DMS53 treated with DMSO at 0.1 percent for 48 hours (cell line): Measurements from ENCODE around the gene SPOCK1.

Experiments used
- DNase-seq: peaks from one replicate; lab custom pipeline; 2025; ENCODE audit not compliant: unreplicated experiment; lab: John Stamatoyannopoulos, UW

Gene SPOCK1

DNA sequence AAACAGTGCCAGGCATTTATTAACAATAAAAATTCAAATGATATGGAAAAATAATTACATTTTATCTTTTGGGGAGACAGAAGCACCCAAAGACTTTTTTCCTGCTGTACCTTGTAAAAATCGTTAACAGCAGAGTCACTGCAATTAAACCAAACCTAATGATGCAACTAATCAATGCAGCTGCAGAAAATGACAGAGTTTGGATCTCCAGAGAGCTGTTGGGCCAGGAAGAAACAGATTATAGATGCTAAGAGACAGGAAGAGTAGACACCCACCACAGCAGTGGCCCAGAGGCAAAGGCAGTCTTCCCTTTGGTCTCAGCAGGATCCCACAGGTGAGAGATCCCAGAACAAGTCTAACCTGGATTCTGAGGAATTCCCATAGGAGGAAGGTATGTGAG is 53.0 kb downstream of the SPOCK1 start:
- no peak for DNase-seq

DNA sequence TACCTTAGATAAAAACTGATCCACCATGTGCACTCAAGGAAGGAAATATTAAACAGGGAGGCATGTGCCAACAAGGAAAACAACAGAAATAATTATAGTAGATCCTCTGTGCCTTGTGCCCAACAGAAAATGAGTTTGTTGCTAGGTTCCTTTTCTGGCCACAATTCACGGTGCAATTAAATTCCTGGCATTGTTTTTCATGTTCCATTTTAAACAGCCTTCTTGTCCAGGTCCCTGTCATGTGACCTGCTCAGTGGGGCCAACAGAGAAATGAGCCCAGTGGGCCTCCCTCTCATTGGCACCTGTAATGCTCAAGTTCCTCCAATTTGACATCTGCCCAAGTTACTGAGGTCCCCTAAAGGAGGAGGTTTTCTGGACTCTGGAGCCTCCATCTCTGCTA is 56.5 kb downstream of the SPOCK1 start:
- no peak for DNase-seq

DNA sequence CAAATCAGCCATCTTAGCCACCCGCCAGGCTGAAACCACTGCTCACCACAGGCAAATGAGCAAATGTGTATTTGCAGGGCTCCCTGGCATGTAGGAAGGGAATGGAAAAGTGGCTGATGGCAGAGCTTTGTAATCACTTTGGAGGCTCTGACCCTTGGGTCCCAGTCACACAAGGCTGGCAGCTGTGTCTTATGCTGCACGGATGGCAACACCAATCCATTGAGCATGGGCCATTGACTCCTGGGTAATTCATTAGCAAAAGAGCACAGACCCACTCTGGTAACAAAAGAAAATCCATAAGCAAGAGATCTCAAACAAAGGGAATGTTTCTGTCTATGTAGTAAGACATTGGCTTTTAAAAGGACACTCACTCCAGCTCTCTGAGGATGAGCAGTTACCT is 57.6 kb downstream of the SPOCK1 start:
- no peak for DNase-seq

DNA sequence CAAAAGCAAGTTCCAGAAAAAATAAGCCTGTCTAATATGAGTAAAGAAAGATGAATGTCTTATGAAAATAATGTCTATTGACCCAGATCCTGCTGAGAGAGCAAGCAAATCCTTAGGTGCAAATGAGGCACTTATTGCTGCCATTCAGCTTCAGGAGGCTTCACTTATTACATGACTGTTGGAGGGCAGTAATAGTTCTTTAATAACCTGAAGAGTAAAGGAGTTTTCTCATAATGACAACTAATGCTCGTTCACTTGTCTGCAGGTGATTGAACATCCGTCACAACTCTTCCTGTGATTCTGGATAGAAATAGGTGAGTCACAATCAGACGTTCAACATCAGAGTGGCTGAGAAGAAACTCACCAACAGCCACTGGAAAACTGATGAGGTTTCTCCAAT is 58.3 kb downstream of the SPOCK1 start:
- DNase-seq = no peak

DNA sequence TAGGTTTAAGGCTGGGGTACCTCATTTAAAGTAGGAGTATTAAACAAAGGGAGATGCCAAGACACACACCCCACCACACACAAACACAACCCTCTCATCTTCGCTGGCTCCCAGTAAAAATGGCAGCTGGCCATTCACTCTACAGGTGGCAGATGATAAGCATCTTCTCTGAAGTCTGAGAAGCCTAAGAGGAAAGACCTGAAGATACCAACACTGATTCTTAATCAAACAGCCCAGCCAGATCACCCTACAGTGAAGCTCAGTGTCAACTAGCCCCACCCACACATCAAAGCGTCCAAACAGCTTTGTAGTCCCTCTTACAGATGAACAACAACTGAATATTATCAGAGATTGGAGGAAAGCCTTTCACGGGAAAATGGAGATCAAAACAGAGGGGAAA is 59.5 kb downstream of the SPOCK1 start:
- DNase-seq = no peak

DNA sequence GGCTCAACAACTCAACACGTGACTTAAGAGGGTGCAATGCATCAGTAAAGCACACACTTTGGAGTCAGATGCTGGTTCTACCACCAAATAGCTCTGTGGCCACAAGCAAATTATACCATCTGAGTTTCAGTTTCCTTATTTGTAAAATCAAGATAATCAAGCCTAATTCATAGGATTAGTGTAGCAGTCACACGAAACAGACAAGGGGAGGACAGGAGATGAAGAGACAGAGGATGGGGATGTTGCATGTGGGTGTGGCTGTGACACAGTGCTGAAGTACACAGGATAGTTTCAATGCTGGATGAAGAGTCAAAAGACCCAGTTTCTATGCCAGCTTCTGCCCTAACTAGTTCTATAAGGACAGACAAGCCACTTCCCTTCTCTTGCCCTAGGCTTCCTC is 60.2 kb downstream of the SPOCK1 start:
- DNase-seq = no peak

DNA sequence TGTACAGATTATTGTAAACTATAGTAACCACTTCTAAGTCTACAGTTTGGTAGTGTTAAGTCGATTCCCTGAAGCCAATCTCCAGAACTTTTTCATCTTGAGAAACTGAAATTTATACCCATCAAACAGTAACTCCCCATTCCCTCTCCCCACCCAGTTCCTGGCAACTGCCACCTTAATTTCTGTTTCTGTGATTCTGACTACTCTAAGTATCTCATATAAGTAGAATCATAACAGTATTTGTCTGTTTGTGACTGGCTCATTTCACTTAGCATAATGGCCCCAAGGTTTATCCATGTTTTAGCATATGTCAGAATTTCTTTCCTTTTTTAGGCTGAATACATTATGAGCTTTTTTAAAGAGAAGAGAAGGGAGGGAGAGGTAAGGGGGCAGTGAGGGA is 61.4 kb downstream of the SPOCK1 start:
- DNase-seq = no peak

DNA sequence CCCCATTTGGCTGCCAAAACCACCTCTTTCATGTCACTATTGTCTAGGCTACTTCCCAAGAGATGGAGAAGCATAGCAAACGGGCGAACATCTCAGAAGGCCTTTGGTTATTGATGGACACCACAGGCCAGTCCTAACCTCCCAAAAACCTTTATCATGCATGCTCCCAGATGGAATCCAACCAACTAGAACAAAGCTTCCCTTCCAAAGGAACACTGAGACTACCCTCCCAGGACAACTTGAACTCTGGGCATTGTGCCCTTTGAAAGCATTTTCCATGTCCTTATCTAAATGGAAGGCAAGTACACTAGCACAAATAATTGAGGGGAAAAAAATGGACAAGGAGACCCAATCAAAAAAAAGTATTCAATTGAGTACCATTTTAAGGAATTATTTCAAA is 65.6 kb downstream of the SPOCK1 start:
- DNase-seq = no peak

DNA sequence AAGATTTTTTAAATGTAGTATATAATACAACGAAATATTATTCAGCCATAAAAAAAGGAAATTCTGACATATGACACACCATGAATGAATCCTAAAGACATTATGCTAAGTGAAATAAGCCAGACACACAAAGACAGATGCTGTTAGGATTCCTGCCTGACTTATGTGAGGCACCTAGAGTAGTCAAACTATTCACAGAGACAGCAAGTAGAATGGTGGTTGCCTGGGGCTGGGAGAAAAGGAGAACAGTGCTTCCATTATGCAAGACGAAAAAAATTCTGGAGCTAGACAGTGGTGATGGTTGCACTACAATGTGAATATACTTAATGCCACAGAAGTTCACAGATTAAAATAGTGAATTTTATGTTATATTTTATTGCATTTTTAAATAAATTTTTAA is 66.8 kb downstream of the SPOCK1 start:
- DNase-seq = no peak

DNA sequence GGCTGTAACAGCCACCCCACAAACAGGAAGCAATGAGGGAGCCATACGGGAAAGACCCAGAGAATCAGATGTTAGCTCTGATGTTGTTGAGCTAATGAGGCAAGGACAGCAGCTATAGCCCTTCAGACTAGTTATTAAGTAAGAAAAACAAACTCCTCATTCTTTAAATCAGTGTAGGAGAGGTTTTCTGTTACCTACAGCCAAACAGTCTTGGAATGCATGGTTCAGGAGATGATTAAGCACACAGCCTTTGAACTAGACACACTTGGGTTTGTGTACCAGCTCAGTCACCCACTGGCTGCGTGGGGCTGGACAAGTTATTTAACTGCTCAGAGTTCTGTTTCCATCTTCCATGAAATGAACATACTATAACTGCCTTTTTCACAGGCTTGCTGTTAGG is 68.1 kb downstream of the SPOCK1 start:
- no peak for DNase-seq

DNA sequence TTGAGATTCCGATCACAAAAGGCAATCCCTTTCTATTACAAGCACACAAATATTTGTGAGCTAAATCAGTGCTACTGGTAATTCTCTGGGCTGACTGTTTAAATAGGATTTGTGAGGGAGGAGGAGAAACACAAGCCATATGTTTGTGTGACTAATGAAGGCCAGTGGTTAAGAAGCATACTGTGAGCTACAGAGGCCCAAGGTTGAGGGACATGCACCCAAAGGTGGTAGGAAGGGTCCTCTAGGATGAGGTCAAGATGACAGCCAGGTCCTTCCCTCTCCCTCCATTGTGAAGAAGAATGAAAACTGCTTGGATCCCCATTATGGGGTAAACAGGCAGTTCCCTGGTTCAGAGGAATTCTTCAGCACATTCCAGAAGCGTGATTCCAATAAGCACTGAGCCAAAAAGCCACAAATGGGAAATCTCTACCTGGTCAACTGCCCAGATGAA is 83.9 kb downstream of the SPOCK1 start:
- no peak for DNase-seq

DNA sequence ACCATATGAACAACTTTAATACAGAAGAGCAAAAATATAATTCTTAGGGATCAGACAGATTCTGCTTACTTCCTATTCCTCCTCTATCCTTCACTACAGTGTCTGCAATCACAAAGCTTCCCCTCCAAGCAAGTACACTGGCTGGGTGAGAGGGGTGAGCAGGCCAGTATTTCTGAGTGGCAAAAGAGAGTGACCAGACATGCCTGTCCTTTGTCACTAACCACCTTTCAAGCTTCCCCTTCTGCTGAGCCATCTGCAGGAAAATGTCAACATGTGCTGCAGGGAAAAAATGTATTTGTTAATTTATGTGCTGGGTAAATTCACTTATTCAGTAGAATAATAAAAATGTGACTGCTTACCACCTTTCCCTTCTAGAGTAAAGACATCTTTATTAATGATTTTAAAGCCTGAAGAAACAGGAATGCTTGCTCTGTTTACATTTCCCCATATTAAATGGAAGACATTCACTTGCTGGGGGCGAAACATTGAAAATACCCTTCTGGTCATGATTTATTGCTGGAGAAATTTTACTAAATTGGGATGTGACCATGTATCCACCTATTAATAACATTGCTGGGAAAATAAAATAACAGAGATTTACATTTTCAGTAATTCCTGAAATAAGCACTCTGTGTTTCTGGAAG is 84.9 kb downstream of the SPOCK1 start:
- no peak for DNase-seq

DNA sequence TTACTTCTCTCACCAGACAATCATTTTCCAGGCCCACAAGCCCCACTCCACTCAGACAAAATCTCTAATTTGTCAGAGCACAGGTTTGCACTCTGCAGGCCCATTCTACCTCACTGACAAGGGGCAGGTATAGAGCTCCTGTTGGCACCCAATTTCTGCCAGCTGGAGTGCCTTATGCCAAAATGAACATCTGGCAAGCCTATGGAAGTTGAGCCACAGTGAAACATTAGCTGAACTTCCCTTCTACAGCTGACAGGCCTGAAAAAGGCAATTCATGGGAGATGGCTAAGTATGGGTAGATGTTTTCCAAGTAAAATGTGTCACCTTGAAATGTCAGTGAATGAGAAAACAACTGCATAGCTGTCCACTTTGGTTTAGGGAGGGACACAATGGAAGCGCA is 87.0 kb downstream of the SPOCK1 start:
- no peak for DNase-seq

DNA sequence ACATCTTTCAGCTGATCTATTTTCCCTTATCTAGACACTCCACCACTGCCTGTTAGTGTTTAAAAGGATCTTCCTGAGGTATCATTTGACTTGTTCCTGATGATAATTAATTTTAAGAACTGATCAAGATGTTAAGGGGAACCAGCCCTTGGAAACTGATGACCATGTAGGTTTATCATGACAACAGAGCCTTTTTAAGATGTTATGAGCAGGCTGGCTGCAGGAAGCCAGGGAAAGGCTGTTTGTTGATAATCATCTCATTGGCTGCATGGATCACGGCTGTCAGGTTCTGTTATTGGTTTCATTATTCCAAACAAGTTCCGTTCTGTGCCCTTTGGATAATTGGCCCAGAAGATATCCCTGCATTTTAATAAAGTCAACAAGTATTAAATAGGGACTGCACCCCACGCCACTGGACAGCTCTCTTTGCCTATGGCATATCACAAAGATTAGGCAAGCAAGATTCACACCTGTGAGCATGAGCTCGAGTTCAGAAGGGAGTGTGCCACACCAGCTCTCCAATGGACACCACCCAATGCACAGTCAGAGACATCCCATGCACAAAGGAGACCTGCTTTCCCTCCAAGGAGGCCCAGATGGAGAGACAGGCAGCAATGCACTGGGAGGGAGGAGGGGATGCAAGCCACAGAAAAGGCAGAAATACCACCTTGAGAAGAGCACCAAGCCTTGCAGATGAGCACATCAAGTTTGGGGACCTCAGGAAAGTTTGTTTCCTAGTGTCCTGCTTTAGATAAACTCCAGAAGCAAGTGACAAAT is 88.7 kb downstream of the SPOCK1 start:
- DNase-seq = no peak

DNA sequence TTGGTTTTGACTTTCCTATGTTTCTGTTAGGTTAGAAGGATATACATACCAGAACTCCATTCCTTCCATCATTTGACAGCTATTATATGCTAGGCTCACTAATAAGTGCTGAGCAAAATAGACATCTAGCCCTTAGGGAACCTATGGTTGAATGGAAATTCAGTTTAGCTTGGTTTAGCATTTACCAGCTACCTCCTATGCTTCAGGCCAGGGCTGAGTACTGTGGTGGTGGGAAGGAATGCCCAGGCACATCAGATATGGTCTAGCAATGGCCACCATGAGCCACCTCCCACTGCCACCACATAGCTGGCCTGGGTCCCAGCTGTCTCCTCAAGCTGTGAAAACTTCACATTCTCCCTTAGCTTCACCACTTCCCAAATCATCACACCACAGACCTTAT is 89.4 kb downstream of the SPOCK1 start:
- no peak for DNase-seq

DNA sequence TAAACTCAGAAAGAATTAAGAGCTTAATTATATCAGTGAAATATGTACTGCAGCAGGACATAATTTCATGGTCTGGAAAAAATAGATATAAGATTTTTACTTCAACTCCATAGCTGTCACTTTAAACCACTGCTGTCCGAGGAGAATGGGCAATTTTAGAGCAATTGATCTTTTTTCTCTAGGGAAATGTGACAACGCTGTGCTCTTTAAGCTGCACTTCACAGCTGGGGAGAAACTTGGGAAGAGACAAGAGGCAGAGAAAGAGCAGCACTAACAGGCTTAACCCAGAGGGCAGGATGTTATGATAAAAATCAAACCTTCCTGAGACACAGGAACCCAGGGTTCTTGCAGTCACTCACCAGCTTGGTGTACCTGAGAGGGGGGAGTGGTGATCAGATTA is 92.0 kb downstream of the SPOCK1 start:
- no peak for DNase-seq

DNA sequence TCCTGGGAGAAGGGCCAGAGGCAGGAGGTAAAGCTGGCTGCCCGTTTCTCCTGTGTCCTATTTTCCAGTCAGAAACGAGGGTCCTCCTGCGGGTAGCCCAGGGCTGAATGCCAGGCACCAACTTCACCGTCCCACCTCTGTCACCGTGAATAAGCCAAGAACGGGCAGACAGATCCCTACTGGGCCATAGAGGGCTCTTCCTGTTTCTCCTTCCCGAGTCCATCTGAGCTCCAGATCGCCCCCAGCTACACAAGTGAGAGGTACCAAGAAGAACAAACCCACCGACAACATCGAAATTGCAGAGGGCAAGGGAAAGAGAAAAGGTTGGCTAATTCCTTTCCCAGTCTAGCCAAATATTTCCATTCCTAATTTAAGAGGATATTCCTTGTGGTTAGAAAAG is 93.7 kb downstream of the SPOCK1 start:
- DNase-seq = no peak

DNA sequence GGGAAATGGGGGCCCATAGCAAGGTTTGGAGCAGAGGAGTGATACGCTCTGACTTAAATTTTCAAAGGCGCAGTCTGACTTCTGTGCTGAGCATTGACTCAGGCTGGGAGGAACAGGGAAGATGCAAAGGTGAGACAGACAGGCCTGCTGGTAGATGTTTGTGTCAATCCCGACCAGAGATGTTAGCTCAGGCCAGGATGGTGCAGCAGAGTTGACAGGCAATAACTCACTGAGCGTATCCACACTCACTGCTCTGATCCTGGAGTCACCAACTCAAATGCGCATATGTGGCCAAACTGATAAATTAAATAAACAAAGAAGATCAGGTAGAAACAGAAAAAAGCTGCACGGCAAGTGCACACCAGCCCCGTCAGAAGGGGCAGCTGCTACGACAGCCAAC is 95.3 kb downstream of the SPOCK1 start:
- DNase-seq = no peak

DNA sequence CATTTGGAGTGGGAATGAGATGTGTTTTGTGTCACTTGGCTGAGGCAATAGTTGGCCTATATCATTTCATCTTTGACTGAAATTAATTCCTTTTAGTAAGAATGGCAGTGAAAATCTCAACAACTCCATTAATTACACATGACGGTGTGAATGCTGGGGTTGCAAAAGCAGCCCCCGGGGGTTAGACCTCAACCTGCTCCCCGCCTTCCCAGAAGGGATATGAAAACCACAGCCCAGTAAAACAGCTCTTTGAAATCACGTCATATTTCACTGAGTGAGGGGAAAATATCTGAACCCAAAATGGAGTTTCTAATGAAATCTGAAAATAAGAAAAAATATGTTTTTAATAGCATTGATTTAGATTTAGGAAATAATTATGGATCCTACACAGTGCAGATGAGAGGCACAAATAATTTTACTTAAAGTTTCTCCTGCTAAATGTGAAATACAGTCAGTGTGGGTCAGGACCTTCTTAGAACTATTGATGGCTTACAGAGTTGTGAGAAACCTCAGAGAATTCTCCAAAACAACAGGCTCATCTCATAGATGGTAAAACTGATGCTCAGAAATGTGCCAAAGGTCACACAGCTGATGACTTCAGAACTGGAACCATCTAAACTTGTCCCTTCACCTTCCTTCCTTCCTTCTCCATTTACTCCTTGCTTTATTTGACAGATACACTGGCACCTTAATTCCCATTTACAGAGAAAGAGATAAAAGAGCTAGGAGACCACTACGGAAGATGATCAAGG is 96.5 kb downstream of the SPOCK1 start:
- no peak for DNase-seq

DNA sequence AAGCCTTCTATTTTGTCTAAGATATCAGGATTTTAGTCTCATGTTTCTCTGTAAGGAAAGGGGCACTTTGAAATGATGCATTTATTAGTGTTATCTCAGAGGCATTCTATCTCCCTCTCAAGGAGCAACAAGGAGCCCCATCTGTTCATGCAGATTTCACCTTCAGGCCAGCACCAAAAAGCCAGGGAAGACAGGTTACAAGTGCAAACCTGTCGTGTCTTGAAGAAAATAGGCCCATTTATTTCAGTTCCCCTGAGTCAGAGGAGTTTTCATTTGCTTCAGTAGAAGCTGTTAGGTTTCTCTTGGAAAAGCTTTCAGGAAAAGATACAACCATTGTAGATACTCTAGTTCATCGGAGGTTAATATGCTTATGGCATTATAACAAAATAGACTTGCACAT is 97.2 kb downstream of the SPOCK1 start:
- no peak for DNase-seq

DNA sequence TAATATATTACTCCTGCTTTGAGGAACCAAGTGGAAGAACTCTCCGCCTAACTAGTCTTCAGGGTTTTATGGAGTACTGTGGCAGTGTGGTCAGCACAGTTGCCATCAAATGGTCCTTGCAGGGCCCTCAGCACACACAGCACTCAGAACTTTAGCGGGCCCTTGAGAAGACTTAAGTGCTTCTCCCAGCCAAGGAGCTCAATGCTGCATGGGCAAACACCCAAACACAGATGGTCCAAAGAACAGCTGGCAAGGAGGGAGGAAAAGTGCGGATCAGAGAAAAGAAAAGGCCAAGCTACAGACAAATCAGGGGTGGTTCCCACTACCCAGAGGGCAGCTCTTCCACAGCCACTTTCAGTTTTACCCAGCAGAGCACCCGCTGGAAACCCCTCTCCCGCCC is 98.6 kb downstream of the SPOCK1 start:
- no peak for DNase-seq

DNA sequence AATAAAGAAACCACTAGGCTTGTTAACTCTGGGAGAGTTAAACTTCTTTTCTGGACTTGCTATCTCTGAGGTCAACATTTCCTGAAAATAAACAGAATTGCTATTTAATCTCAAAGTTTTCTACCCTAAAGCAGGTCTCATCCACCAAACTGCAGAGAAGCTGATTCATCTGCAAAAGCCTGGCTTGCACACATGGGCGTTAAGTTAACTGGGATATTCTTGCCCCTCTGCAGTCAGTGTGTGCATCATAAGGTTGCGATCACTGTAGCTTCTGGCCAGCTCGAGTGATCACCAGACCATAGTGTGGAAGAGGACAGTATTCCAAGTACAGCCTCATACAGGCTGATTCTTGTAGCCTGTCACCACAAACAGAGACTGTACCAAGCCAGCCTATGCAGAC is 99.2 kb downstream of the SPOCK1 start:
- no peak for DNase-seq
